Measurements from ENCODE around the gene HMGN4.

The HMGN4 gene

GRCh38 chr6:26592649-26593048 lies 54.5 kb downstream of the HMGN4 start:
- POLR2A ChIA-PET, result interaction anchor here (1.1 kb wide), 1 partner anchor 11 kb away, joined by 3 read pairs; no protein-coding TSS in a partner anchor
- CTCF ChIA-PET, result interaction anchor here (1.1 to 10.1 kb wide), 3 partner anchors 9 to 55 kb away, joined by 3 to 182 read pairs (median 4); partner anchors contain the start of gene HMGN4
- peaks cover 4 to 30% (median 22%) of the 10 kb centered on the region in 5 experiments for H3K27me3 ChIP-seq (replicated peaks in 2 of 5; ENCODE audit: control insufficient read depth in 4 of 5, insufficient read depth in 5 of 5, low read length in 4 of 5)
- no peaks in the 10 kb centered on the region for H3K36me3 ChIP-seq (ENCODE audit: control insufficient read depth in 4 of 4, insufficient read depth in 4 of 4, low read length in 3 of 4)
- WGBS (ENCODE audit: insufficient coverage), result 36% methylated on average over 2 of the region's 4 CpGs
- H3K9me3 ChIP-seq (ENCODE audit: control extremely low read depth in 1 of 5, control insufficient read depth in 4 of 5, insufficient read depth in 2 of 5, low read depth in 1 of 5, low read length in 4 of 5), result no peaks in the 10 kb centered on the region
- peaks cover 1 to 23% (median 12%) of the 10 kb centered on the region in 4 experiments for H3K4me1 ChIP-seq (ENCODE audit: control extremely low read depth in 1 of 4, control insufficient read depth in 4 of 4, insufficient read depth in 4 of 4, low read length in 3 of 4)
- peak in 1 of 3 donors; percentile 34 for DNase-seq
- no peak overlapping the region for H3K4me3 ChIP-seq (ENCODE audit: control insufficient read depth in 1 of 7, extremely low read depth in 1 of 7, insufficient read depth in 4 of 7, low read depth in 2 of 7, low read length in 6 of 7)
- no peak overlapping the region for H3K27ac ChIP-seq (ENCODE audit: insufficient read depth in 1 of 2, low read depth in 1 of 2, low read length in 2 of 2, poor library complexity in 1 of 2, severe bottlenecking in 2 of 2)

- peaks cover 0 to 7% (median 4%) of the 10 kb centered on the region in 4 experiments for H3K36me3 ChIP-seq (ENCODE audit: control insufficient read depth in 4 of 4, insufficient read depth in 4 of 4, low read length in 3 of 4)
- H3K27me3 ChIP-seq (replicated peaks in 2 of 5; ENCODE audit: control insufficient read depth in 4 of 5, insufficient read depth in 5 of 5, low read length in 4 of 5), result peaks cover 4 to 30% (median 22%) of the 10 kb centered on the region in 5 experiments
- WGBS (ENCODE audit: insufficient coverage), result 23% methylated on average over 17 of the region's 20 CpGs
- peak in 1 of 3 donors; percentile 28 for DNase-seq
- no peaks in the 10 kb centered on the region for H3K9me3 ChIP-seq (ENCODE audit: control extremely low read depth in 1 of 5, control insufficient read depth in 4 of 5, insufficient read depth in 2 of 5, low read depth in 1 of 5, low read length in 4 of 5)
- peaks cover 3 to 31% (median 19%) of the 10 kb centered on the region in 4 experiments for H3K4me1 ChIP-seq (ENCODE audit: control extremely low read depth in 1 of 4, control insufficient read depth in 4 of 4, insufficient read depth in 4 of 4, low read length in 3 of 4)
- no peak overlapping the region for H3K27ac ChIP-seq (ENCODE audit: insufficient read depth in 1 of 2, low read depth in 1 of 2, low read length in 2 of 2, poor library complexity in 1 of 2, severe bottlenecking in 2 of 2)
- no peak overlapping the region for H3K4me3 ChIP-seq (ENCODE audit: control insufficient read depth in 1 of 7, extremely low read depth in 1 of 7, insufficient read depth in 4 of 7, low read depth in 2 of 7, low read length in 6 of 7)
- ChIA-PET POLR2A (interaction anchor here (1.1 kb wide), 1 partner anchor 12 kb away, joined by 3 read pairs; no protein-coding TSS in a partner anchor), CTCF (interaction anchor here (1.1 to 10.1 kb wide), 2 partner anchors 8 to 17 kb away, joined by 3 to 182 read pairs; no protein-coding TSS in a partner anchor)
These were observed 55.3 kb downstream of the HMGN4 start for GRCh38 chr6:26593278-26594130.

- no peaks in the 10 kb centered on the region for H3K9me3 ChIP-seq (ENCODE audit: control extremely low read depth in 1 of 5, control insufficient read depth in 4 of 5, insufficient read depth in 2 of 5, low read depth in 1 of 5, low read length in 4 of 5)
- peaks cover 4 to 30% (median 22%) of the 10 kb centered on the region in 5 experiments for H3K27me3 ChIP-seq (replicated peaks in 2 of 5; ENCODE audit: control insufficient read depth in 4 of 5, insufficient read depth in 5 of 5, low read length in 4 of 5)
- no peak overlapping the region for H3K4me3 ChIP-seq (ENCODE audit: control insufficient read depth in 1 of 7, extremely low read depth in 1 of 7, insufficient read depth in 4 of 7, low read depth in 2 of 7, low read length in 6 of 7)
- POLR2A ChIA-PET, result no interaction called here
- peaks cover 3 to 31% (median 19%) of the 10 kb centered on the region in 4 experiments for H3K4me1 ChIP-seq (ENCODE audit: control extremely low read depth in 1 of 4, control insufficient read depth in 4 of 4, insufficient read depth in 4 of 4, low read length in 3 of 4)
- no peak overlapping the region for H3K27ac ChIP-seq (ENCODE audit: insufficient read depth in 1 of 2, low read depth in 1 of 2, low read length in 2 of 2, poor library complexity in 1 of 2, severe bottlenecking in 2 of 2)
- CTCF ChIA-PET, result interaction anchor here (1.1 to 10.1 kb wide), 2 partner anchors 18 to 321 kb away, joined by 3 to 182 read pairs; a partner anchor contains a TSS
- H3K36me3 ChIP-seq (ENCODE audit: control insufficient read depth in 4 of 4, insufficient read depth in 4 of 4, low read length in 3 of 4), result peaks cover 0 to 12% (median 8%) of the 10 kb centered on the region in 4 experiments
- 20% methylated on average over 3 of the region's 6 CpGs for WGBS (ENCODE audit: insufficient coverage)
- DNase-seq, result no peak
These were observed 55.9 kb downstream of the HMGN4 start for GRCh38 chr6:26594131-26594498.

- H3K4me3 ChIP-seq (ENCODE audit: control insufficient read depth in 1 of 7, extremely low read depth in 1 of 7, insufficient read depth in 4 of 7, low read depth in 2 of 7, low read length in 6 of 7), result peak overlapping the region in 5 of 7 experiments; percentile 73 to 100 (median 96)
- POLR2A ChIA-PET, result interaction anchor here (0.7 to 1.1 kb wide), 3 partner anchors 8 to 496 kb away, joined by 3 to 5 read pairs (median 3); no protein-coding TSS in a partner anchor
- H3K27me3 ChIP-seq (replicated peaks in 2 of 5; ENCODE audit: control insufficient read depth in 4 of 5, insufficient read depth in 5 of 5, low read length in 4 of 5), result peaks cover 4 to 30% (median 22%) of the 10 kb centered on the region in 5 experiments
- 25% methylated on average over 13 of the region's 23 CpGs for WGBS (ENCODE audit: insufficient coverage)
- CTCF ChIA-PET, result interaction anchor here (0.7 to 10.1 kb wide), 13 partner anchors 18 to 525 kb away, joined by 3 to 182 read pairs (median 4); a partner anchor contains a TSS
- H3K4me1 ChIP-seq (ENCODE audit: control extremely low read depth in 1 of 4, control insufficient read depth in 4 of 4, insufficient read depth in 4 of 4, low read length in 3 of 4), result peaks cover 3 to 31% (median 19%) of the 10 kb centered on the region in 4 experiments
- no peaks in the 10 kb centered on the region for H3K9me3 ChIP-seq (ENCODE audit: control extremely low read depth in 1 of 5, control insufficient read depth in 4 of 5, insufficient read depth in 2 of 5, low read depth in 1 of 5, low read length in 4 of 5)
- peaks cover 0 to 20% (median 15%) of the 10 kb centered on the region in 4 experiments for H3K36me3 ChIP-seq (ENCODE audit: control insufficient read depth in 4 of 4, insufficient read depth in 4 of 4, low read length in 3 of 4)
- peak in 2 of 3 donors; percentile 65 to 77 for DNase-seq
- peak overlapping the region in 1 of 2 experiments; percentile 38 for H3K27ac ChIP-seq (ENCODE audit: insufficient read depth in 1 of 2, low read depth in 1 of 2, low read length in 2 of 2, poor library complexity in 1 of 2, severe bottlenecking in 2 of 2)
These were observed 56.8 kb downstream of the HMGN4 start for GRCh38 chr6:26594730-26595632.

GRCh38 chr6:26595669-26596269 lies 57.6 kb downstream of the HMGN4 start:
- ChIA-PET CTCF (interaction anchor here (1.1 to 10.1 kb wide), 12 partner anchors 19 to 423 kb away, joined by 3 to 182 read pairs (median 4); no protein-coding TSS in a partner anchor), POLR2A (interaction anchor here (0.8 to 1.1 kb wide), 2 partner anchors 8 to 24 kb away, joined by 3 read pairs; no protein-coding TSS in a partner anchor)
- peak; percentile 88 to 89 (median 88) for DNase-seq
- Histone ChIP-seq H3K4me1 (ENCODE audit: control extremely low read depth in 1 of 4, control insufficient read depth in 4 of 4, insufficient read depth in 4 of 4, low read length in 3 of 4) (peaks cover 3 to 31% (median 19%) of the 10 kb centered on the region in 4 experiments), H3K4me3 (ENCODE audit: control insufficient read depth in 1 of 7, extremely low read depth in 1 of 7, insufficient read depth in 4 of 7, low read depth in 2 of 7, low read length in 6 of 7) (peak overlapping the region; percentile 35 to 100 (median 92)), H3K36me3 (ENCODE audit: control insufficient read depth in 4 of 4, insufficient read depth in 4 of 4, low read length in 3 of 4) (peaks cover 0 to 24% (median 17%) of the 10 kb centered on the region in 4 experiments), H3K27me3 (replicated peaks in 2 of 5; ENCODE audit: control insufficient read depth in 4 of 5, insufficient read depth in 5 of 5, low read length in 4 of 5) (peaks cover 4 to 30% (median 19%) of the 10 kb centered on the region in 5 experiments), H3K27ac (ENCODE audit: insufficient read depth in 1 of 2, low read depth in 1 of 2, low read length in 2 of 2, poor library complexity in 1 of 2, severe bottlenecking in 2 of 2) (peak overlapping the region in 1 of 2 experiments; percentile 93), H3K9me3 (ENCODE audit: control extremely low read depth in 1 of 5, control insufficient read depth in 4 of 5, insufficient read depth in 2 of 5, low read depth in 1 of 5, low read length in 4 of 5) (no peaks in the 10 kb centered on the region)
- under 1% methylated on average over 26 of the region's 39 CpGs for WGBS (ENCODE audit: insufficient coverage)

All from common myeloid progenitor, CD34-positive (primary cell).